ENCODE measurements around the gene PANK4.
"Not testable (repeated sequence)": the region's sequence is repeated elsewhere in the genome, so short reads cannot be mapped to it uniquely, and the experiment has no call there.

PANK4 gene

DNA sequence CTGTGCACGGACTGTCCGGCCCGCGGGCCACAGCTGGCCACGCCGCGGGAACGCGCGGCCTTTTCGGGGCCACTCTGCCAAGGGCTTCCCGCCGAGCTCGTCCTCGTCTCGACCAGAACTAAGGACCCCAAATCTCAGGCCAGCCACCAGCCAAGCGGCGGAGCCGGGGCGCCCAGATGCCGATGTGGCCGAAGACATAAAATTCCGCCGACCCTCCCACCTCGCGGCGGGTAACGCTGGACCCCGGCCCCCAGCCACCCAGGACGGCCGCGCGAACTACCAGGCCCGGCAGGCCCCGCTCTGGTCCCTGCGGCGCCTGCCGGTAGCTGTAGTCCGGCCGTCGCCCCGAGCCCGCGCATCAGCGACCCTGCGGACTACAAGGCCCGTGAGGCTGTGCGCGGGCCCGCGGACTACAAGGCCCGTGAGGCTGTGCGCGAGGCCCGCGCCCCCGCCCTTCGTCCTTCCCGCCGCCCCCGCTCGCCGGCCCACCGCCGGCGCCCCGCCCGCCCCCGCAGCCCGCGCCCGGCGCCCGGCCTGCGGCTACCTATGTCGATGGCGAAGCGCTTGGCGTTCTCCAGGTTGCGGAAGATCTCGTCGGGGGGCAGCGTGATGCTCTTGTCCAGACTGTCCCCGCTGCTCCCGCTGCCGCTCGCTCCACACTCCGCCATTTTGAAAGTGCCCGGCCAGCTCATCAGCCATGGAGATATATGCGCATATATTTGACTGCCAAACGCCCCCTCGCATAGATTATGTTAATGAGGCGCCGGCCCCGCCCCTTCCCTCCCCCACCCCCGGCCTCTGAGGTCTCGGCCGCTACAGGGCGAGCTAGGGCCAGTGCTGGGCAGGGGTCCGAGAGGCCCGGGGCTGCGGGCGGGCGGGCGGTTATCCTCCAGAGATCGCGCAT is at the start of gene PANK4:
Gene PANK4, minus strand, starts transcription at position 677 of the 904 bp plus-strand sequence. Its CDS starts 9 bp downstream, at position 668.
- peak; percentile 84 to 91 for DNase-seq

DNA sequence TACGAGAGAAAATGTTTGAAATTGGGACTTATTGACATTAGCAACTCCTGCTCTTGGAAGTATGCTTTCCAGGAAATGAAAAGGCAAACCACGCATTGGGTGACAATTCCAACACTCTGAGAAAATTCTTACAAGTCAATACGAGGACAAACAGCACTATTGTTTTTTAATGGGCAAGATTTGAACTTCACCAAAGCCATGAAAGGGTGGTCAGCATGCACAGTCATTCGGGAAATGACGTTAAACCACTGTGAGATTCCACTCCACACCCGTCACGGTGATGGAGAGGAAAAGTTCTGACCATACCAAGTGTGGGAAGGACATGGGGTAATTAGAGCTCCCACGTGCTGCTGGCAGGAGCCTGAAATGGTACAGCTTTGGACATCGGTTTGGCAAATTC is 48.0 kb upstream of the PANK4 start:
- no peak for DNase-seq

DNA sequence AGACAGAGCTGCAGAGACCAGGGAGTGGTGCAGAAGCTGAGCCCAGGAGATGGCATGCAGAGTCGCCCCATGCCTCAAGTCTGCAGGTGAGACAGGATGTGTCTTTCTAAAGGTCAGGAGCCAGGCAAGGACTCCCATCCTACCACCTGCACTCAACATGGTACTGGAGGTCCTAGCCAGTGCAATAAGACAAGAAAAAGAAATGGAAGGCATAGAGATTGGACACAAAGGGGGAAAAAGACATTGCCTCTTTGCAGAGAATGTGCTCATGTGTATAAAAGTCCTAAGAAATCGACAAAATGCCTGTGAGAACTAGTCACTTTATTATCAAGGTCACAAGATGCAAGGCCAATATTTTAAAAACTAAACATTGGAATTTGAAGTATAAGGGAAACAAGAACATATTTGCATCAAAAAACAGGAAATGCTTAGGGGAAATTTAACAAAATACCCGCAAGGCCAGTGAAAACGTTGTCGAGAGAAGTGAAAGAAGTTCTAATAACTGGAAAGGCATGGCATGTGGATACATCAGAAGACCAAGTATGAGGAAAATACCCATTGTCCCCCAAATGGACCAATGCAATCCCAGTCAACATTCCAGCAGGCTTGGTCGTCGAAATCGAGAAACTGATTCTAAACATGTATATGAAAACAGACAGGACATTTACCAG is 47.0 kb upstream of the PANK4 start:
- DNase-seq: no peak

DNA sequence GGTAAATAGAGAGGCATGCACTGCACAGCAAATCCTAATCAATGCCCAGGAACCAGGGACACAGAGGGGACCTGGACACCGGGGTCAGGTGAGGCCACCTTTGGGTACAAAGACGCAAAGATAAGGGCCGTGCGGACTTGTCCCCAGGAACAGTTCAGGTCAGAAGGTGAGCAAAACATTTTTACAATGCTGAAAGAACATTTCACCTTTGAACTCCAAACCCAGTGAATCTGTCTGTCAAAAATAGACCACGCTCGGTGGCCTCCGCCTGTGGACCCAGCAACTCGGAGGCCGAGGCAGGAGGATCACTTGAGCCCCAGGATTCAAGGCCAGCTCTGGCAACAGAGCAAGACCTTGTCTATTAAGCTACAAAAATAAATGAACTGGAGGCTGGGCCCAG is 45.0 kb upstream of the PANK4 start:
- DNase-seq: no peak

DNA sequence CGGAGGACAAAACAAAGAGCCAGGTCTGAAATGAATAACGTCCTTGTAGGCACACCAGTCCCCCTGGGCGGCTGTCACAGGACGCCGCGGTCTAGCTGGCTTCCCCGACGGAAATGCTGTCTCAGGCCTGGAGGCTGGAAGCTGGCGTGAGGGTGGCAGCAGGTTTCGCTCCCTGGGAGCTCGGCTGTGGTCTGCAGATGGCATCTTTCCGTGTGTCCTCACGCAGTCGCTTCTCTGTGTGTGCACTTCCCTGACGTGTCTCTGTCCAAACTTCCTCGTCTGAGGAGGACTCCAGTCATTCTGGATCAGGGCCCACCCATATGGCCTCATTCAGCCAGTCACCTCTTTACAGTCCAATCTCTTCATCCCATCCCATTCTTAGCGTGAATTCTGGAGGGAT is 43.9 kb upstream of the PANK4 start:
- DNase-seq: no peak

DNA sequence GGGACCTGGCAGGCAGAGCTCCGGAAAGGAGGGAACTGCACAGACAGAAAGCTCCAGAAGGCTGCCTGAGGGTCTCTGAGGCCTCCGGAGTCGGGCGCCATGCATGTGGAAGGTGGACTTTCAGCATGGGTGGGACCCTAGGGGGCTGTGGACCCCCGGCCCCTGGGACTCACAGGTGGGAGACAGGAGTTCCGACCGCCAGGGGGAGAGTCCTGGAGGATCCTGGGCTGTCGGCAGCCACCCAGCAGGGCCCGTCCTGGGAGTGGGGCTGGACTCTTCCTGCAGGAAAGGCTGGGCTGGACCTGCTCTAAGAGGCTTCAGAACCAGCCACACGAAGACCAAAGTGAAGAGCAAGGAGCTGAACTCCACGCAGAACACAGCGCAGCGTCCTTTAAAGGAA is 43.3 kb upstream of the PANK4 start:
- not testable (repeated sequence) for DNase-seq

DNA sequence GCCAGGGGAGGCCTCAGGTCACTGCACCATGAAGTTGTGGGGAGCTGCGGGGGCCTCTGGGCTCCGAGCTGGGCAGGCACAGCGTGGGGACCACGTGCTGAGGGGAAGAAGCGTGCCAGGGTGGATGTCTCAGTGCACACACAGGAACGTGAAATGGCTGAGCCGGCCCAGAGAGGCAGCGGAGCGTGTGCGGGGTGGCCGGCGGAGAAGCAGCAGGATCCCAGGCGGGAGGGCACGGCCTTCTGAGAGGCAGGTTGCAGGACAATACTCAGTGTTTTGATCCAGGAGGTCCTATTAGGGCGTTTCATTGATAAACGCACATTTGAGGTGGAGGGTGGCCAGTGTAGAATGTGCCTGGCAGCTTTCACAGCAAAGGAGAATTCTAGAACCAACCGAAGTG is 42.7 kb upstream of the PANK4 start:
- no peak for DNase-seq

DNA sequence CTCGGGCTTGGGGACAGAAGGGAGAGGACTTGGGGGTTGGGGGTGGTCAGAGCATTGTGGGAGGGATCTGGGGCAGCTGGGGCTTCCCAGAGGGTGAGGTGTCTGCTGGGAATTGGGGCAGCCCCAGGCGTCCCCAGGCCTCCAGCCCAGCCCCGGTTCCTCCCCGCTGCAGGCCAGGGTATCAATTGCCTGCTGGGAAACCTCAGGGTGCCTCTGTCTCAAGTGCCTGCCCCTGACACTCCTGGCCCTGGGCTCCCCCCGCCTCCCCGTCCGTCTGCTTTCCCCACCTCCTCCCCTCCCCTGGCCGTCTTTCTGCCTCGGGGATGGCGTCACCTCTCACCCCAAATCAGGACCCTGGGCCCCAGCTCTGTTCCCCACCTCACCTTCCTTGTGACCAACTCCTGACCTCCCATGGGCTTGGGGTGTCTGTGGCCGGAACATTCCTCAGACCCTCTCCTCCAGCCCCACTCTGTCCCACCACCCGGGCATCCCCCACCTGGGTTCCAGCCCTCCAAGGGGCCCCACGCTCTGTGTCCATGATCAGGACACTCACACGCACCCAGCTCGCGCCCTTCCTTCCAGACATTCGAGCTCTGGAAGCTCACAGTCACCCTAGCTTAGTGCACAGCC is 41.9 kb upstream of the PANK4 start:
- not testable (repeated sequence) for DNase-seq

DNA sequence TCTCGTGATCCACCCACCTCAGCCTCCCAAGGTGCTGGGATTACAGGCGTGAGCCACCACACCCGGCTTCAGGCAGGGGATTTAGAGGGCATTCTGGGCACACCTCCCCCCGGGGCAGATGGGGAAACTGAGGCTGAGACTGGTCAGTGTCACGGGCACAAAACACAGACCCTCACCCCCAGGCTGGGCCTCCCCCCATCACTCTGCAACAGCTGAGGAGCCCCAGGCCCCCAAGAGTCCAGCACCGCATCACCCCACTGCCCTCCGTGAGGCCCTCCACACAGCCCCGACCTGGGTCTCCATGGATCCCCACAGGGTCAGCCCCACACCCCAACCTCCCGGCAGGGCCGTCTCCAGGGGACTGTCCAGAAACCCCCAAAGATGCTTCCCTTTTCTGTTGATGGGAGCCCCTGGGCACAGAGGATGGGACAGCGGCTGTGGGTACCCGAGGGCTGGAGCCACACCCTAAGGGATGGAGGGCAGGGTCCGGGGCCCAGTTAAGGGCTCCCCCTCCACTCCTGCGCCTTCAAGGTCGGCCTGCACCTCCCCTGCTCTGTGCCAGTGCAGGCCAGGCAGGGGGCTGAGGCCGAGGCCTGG is 40.8 kb upstream of the PANK4 start:
- DNase-seq: no peak

DNA sequence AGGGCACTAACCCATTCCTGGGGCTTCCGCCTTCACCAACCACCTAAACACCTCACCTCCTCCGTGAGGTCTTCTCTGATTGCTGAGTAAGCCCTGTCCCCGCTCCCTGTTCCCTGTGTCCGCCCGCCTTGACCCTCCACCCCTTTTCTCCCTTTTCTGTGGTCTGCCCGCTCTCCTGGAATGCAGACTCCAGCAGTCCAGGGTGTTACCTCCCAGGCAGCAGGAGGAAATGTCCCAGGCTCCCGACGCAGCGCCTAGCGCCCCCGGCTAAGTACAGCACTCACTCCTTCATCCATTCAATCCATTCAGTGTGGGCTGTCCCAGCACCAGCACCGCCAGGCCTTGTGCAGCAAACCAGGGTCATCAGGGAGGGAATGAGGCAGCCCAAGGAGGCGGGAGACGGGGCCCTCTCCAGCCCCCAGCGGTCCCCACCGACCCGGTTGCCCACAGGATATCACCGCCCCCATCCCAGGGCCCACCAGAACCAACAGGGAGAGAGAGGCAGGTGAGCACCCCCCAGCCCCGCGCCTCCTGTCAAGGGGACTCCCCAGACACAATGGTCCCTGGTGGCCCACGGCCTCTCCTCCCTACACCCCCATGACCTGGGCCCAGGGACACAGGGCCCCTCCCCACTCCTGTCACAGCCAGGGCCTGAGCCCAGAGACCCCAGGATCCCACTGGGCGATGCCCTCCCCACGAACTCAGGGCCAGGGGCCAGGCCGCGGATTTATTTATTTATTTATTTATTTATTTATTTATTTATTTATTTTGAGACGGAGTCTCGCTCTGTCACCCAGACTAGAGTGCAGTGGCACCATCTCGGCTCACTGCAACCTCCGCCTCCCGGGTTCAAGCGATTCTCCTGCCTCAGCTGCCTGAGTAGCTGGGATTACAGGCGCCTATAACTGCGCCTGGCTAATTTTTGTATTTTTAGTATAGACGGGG is 40.0 kb upstream of the PANK4 start:
- DNase-seq: no peak

DNA sequence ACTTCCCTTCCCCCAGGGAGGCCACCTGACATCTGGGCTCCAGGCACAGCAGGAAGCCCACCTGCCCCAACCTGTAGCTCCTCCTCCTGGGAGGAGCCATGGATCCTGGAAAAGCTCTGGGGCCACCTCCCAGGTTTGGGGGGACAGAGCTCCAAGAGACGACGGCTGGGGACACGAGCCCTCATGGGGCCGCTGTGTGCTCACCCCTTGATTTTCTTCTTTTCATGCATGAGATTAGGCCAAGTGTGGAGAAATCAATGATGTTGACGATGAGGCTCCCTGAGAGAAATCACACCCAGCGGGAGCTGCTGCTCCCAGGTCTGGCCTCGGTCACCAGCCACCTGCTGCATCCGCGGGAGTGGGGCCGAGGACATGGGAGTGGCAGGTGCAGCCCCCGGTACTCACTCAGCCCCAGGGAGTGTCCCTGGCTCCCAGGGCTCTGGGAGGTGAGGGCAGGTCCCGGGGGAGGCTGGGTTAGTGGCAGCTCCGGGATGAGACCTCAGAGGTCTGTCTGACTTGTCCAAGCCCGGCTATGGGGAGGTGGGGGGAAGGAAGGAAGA is 38.5 kb upstream of the PANK4 start:
- no peak for DNase-seq

DNA sequence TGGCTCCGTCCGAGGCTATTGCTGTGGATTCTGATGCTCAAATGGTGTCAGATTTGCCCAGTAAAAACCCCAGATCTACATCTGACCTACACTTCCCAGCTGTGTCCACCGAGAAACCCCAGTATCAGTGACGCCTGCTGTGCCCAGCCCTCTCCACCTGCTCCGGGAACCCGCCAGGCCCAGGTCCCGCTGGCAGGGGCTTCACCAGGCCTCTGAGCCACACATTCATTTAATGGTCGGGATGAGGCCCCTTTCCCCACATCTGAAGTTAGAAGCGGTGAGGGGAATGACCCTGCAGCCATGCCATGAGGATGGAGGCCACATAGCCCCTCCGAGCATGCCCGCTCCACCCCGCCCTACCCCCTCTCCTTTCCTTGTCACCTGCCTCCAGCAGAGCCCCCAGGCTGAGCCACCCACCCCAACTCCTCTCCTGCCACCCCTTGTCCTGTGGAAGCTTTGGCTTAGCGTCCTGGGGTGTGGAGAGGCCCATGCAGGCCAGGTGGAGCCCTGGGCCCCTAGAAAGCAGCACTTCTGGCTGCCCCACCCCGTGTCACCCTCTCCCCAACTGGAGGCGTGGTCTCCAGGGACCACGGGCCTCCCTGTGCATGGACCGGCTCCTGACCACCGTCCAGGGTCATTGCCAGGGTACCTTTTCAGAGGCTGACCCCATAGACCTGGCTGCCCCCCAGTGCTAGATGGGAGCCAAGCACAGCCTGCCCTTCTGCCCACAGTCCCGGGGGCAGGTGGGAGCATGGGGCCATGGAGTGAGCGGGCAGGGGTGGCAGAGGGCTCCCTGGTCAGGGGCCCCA is 37.8 kb upstream of the PANK4 start:
- DNase-seq: no peak

DNA sequence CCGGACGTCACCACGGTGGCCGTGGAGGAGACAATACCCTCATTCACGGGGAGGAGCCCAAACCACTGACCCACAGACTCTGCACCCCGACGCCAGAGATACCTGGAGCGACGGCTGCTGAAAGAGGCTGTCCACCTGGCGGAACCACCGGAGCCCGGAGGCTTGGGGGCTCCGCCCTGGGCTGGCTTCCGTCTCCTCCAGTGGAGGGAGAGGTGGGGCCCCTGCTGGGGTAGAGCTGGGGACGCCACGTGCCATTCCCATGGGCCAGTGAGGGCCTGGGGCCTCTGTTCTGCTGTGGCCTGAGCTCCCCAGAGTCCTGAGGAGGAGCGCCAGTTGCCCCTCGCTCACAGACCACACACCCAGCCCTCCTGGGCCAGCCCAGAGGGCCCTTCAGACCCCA is 36.8 kb upstream of the PANK4 start:
- no peak for DNase-seq

DNA sequence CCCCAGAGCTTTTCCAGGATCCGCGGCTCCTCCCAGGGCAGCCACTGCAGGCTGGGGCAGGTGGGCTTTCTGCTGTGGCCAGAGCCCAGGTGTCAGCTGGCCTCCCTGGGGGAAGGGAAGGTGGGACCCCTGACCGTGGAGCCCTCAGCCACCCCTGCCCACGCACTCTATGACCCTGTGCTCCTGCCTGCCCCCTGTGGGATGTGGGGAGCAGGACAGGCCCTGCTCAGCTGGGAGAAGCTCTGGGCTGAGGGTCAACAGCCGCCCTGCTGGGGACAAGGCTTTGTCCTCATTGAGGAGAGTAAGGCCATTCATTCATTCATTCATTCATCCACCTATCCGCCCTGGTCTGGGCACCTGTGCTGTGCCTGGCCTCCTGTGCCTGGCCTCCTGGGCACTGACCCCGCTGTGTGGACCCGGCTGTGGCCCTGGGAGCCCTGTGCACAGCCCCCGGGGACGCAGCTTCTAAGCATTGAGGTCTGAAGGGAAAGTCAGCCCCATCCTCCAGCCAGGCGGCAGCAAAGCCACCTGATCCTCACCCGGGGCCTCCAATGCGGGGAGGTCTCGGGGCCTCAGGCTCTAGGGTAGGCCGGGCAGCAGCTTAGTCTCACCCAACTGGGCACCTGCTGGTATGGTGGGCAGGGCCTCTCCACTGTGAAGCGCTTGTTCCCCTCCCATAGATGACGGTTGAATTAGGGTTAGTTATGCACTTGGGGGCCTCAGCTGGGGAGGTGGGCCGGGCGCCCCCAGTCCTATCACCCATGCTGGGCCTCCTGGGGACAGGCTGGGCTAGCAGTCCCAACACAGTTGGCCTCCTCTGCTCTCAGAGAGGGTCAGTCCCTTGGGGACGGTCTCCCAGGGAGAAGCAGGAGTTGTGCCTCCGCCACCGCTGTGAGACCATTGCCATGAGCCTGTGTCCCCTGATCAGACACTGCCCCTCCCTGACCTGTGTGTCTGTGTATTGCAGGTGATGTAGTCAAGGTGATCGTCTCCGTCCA is 35.8 kb upstream of the PANK4 start:
- DNase-seq: no peak

DNA sequence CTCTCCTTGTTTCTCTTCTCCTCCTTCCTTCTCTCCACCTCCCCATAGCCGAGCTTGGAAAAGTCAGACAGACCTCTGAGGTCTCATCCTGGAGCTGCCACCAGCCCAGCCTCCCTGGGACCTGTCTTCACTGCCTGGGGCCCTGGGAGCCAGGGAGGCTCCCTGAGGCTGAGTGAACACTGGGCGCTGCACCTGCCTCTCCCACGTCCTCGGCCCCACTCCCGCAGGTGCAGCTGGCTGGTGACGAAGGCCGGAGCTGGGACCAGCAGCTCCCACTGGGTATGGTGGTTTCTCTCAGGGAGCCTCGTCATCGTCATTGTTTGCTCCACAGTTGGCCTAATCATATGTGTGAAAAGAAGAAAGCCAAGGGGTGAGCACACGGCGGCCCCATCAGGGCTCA is 35.0 kb upstream of the PANK4 start:
- DNase-seq: no peak

DNA sequence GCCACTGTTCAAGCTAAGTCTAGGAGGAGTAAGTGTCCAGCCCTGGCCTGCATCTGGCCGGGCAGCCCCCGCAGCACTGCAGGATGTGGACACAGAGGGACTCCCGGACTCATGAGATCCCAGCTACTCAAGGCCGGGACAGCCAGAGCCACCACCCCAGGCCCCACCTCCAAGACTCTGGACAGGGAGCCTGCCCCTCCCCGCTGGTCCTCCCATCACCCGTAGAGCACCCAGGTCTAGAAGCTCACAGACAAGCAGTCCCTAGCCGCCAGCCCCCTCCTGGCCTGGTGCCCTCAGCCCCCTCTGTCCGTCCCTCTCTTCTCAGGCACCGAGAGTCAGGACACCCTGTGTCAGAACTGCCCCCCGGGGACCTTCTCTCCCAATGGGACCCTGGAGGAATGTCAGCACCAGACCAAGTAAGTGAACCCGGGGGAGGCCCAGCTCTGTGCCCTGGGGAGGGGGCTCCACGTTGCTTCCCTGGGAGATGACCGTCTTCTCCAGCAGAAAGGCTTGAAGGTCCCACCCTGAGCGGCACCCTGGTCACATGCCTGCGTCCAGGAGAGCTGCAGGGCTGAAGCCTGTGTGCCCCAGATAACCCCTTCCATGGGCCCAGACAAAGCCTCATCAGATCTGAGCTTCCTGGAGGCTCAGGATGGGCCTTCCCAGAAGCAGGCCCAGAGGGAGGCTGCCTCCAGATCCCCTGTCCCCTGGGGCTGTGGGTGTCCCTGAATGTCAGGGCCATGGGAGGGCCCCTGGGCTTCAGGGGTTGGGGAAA is 34.1 kb upstream of the PANK4 start:
- no peak for DNase-seq

DNA sequence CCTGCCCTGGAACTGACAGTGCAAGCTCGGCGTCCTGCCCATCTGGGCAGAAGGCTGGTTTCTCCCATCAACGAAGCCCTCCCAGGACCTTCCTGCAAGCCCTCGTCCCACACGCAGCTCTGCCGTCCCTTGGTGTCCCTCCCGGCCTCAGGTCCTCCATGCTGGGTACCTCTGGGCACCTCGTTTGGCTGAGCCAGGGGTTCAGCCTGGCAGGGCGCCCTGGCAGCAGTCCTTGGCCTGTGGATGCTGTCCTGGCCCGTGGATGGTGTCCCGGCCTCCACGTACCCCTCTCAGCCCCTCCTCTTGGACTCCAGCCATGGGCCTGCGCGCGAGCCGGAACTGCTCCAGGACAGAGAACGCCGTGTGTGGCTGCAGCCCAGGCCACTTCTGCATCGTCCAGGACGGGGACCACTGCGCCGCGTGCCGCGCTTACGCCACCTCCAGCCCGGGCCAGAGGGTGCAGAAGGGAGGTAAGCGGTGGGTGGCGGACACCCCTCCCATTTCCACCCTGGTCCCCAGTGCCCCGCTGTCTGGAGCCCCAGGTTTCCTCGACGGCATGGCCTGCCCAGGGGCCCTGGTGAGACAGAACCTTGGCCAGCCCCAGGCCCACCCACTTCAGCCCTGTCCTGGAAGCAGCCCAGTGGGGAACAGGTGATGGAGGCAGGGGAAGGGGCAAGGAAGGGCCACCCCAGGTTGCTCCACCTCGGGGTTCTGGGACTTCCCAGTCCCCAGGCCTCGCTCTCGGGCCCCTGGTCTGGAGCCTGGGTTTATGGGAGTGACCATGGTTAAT is 33.3 kb upstream of the PANK4 start:
- DNase-seq: no peak

DNA sequence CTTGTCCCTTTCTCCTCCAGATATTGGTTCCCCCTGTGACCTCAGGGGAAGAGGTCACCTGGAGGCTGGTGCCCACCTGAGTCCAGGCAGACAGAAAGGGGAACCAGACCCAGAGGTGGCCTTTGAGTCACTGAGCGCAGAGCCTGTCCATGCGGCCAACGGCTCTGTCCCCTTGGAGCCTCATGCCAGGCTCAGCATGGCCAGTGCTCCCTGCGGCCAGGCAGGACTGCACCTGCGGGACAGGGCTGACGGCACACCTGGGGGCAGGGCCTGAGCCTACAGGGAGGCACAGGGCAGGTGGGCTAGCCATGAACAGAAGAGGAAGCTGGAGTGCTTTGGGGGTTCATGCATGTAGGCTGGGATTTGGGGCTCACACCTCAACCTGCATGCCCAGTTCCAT is 32.5 kb upstream of the PANK4 start:
- DNase-seq: no peak
